Measurements from ENCODE around the gene KIR3DL2.
"Not testable (repeated sequence)": the region's sequence is repeated elsewhere in the genome, so short reads cannot be mapped to it uniquely, and the experiment has no call there.

KIR3DL2 gene

DNA sequence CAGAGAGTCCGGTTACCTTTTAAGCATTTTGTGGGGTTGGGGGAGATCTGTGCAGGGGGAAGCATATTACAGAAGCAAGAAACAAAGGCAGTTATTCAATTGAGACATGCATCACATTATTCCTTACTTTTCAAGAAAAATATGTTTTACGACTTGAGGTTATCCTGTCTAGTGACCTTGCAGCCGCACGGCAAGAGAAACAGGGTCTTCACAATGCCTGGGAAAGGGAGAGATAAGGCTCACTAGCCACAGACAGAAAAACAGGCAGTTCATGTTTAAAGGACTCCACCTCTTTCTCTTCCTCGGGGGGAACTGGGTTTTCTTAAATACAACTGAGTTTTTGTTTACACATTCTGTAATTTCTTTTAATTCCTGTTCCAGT lies 55.2 kb downstream of the KIR3DL2 start:
- no peak for DNase-seq
- H3K4me1 Mint-ChIP-seq = no peaks in the 10 kb centered on the region
- peaks cover under 1% of the 10 kb centered on the region for H3K36me3 Mint-ChIP-seq (ENCODE audit: low read depth)
- no peak overlapping the region for H3K27ac Mint-ChIP-seq
- no peak overlapping the region for H3K4me3 Mint-ChIP-seq
- TF ChIP-seq, protein P1, sequence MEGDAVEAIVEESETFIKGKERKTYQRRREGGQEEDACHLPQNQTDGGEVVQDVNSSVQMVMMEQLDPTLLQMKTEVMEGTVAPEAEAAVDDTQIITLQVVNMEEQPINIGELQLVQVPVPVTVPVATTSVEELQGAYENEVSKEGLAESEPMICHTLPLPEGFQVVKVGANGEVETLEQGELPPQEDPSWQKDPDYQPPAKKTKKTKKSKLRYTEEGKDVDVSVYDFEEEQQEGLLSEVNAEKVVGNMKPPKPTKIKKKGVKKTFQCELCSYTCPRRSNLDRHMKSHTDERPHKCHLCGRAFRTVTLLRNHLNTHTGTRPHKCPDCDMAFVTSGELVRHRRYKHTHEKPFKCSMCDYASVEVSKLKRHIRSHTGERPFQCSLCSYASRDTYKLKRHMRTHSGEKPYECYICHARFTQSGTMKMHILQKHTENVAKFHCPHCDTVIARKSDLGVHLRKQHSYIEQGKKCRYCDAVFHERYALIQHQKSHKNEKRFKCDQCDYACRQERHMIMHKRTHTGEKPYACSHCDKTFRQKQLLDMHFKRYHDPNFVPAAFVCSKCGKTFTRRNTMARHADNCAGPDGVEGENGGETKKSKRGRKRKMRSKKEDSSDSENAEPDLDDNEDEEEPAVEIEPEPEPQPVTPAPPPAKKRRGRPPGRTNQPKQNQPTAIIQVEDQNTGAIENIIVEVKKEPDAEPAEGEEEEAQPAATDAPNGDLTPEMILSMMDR (IDR thresholded peaks at IDR 0.05) = no peak
- peaks cover 66% of the 10 kb centered on the region for H3K9me3 Mint-ChIP-seq
- no peaks in the 10 kb centered on the region for H3K27me3 Mint-ChIP-seq (ENCODE audit: low read depth, poor library complexity)

DNA sequence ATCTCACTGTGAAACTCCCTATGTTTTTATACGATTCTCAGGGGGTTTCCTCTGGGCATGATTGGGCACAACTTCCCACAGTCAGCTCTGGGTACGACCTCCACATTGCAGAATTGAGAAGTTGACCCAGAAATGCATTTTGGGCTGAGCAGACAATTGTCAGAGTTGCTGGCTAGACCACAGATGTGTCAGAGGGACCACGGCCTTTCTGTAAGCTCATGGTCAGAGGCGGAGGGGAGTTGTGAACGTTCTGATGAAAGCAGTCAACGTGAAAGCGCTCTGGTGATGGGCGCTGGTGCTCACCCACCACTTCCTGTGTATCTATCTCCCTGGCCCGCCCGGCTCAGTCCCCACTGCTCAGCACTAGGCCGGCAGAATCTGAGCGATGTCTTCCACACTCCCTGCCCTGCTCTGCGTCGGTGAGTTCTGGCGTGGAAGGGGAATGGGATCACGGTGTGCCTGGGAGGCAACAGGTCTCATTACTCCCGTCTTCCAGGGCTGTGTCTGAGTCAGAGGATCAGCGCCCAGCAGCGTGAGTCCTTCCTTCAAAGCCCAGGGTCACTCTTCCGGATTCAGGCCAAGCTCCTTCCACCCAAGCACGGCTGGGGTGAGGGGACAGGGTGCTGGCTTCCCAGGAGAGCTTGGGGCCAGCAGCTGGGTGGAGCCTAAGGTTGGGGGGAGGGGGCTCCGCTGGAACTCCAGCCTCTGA lies 55.7 kb downstream of the KIR3DL2 start, which contains the start of gene NCR1:
NCR1 (plus strand) TSS at position 346 of the 709 bp plus-strand sequence; CDS start at position 386, 40 bp downstream.
- H3K27me3 Mint-ChIP-seq (ENCODE audit: low read depth, poor library complexity) = no peaks in the 10 kb centered on the region
- peaks cover 67% of the 10 kb centered on the region for H3K9me3 Mint-ChIP-seq
- H3K4me3 Mint-ChIP-seq = no peak within 1 kb of the TSS
- no peak for DNase-seq
- H3K36me3 Mint-ChIP-seq (ENCODE audit: low read depth) = peaks cover 5% of the 10 kb centered on the region
- no peak within 1 kb of the TSS for H3K27ac Mint-ChIP-seq
- TF ChIP-seq, protein P1 (IDR thresholded peaks at IDR 0.05) = no peak
- H3K4me1 Mint-ChIP-seq = no peaks in the 10 kb centered on the region

DNA sequence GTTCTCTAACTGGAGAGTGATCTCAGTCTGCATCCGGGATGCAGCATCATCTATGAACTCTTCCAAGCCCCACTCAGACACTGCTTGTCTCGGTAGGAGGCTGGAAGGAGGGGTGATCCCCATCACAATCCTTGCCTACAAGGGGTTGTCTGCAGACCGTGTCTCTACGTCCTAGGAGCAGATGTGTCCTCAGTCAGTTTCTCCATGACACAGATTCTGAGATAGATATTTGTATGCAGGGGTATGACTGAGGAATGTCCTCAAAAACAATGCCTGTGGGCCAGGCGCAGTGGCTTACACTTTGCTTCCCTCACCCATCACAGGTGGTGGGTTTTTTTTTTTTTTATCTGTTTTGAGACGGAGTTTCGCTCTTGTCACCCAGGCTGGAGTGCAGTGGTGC lies 56.6 kb downstream of the KIR3DL2 start:
- Mint-ChIP-seq H3K27me3 (ENCODE audit: low read depth, poor library complexity) (no peaks in the 10 kb centered on the region), H3K27ac (no peak overlapping the region), H3K36me3 (ENCODE audit: low read depth) (peaks cover 5% of the 10 kb centered on the region), H3K4me3 (no peak overlapping the region), H3K4me1 (no peaks in the 10 kb centered on the region), H3K9me3 (peaks cover 67% of the 10 kb centered on the region)
- TF ChIP-seq, protein P1 (IDR thresholded peaks at IDR 0.05) = no peak
- no peak for DNase-seq

DNA sequence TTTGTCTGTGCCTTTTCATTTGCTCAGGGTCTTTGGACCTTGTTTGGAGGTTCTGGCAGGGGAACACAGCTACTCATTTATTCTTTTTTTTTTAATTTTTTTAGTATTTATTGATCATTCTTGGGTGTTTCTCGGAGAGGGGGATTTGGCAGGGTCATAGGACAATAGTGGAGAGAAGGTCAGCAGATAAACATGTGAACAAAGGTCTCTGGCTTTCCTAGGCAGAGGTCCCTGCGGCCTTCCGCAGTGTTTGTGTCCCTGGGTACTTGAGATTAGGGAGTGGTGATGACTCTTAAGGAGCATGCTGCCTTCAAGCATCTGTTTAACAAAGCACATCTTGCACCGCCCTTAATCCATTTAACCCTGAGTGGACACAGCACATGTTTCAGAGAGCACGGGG lies 57.7 kb downstream of the KIR3DL2 start:
- not testable (repeated sequence) for H3K4me3 Mint-ChIP-seq; DNase-seq; H3K27me3 Mint-ChIP-seq (ENCODE audit: low read depth, poor library complexity); H3K4me1 Mint-ChIP-seq; H3K27ac Mint-ChIP-seq; H3K36me3 Mint-ChIP-seq (ENCODE audit: low read depth)
- peaks cover 67% of the 10 kb centered on the region for H3K9me3 Mint-ChIP-seq
